ENCODE results near the gene OR13J1.
"Not testable (repeated sequence)": the region's sequence is repeated elsewhere in the genome, so short reads cannot be mapped to it uniquely, and the experiment has no call there.

Gene OR13J1, protein sequence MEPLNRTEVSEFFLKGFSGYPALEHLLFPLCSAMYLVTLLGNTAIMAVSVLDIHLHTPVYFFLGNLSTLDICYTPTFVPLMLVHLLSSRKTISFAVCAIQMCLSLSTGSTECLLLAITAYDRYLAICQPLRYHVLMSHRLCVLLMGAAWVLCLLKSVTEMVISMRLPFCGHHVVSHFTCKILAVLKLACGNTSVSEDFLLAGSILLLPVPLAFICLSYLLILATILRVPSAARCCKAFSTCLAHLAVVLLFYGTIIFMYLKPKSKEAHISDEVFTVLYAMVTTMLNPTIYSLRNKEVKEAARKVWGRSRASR

DNA sequence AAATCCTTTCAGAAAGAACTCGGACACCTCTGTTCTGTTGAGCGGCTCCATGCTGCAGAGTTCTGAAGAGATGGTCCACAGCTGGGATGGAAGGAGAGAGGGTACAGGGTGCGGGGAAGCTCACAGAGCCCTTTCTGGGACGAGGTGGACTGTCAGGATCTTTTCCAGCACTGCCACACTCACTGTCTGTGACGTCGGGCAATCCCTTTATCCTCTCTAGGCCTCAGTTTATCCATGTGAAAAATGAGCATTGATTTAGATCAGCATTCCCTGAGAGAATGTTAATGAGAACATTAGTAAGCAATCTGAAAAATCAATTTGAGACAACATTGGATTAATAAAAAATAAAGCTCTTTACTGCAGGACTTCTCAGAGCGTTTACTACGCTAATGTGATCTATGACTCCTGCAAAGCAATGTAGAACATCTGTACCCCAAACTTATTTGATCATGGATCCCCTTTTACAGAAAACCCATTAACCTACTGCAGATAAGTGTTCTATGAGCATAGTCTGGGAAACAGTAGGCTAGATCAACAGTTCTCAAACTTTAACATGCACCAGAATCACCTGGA, at the start of gene OR13J1:
Gene OR13J1, minus strand, starts transcription at position 51 of the 573 bp plus-strand sequence. Its CDS starts 0 bp downstream, at position 51.
- DNase-seq = no peak

DNA sequence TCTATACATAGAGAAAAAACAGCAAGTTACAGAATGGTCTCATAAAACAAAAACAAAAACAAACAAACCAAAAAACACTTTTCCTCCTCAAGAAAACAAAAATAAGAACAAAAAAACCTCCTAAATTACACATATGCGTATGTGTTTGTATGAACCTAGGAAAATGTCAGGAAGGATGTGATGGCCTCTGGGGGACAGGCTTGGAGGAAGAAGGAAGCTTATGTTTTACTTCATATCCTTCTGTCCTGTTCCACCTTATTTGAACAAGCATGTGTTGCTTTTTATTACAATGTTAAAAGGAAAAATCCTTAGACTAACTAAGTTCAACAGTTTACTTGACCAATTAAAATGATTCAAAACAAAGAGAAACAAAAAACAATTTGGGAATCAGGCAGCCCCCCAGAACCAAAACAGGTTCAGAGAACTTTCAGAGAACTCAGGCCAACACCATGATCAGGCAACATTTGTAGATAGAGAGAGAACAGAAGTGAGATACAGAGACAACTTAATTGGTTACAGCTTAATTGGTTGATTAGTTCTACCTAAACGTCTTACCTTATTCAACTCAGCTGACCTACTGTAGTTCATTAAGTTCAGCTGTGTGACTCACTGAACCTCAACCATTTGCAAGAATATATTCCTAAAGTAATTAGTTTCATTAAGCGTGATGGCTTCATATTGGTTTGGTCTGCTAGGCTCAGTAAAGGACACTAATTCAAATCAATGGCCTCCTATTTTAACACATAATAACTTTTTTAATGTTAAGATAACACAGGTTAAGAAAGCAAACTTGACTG, 49.2 kb upstream of the OR13J1 start:
- no peak for DNase-seq

DNA sequence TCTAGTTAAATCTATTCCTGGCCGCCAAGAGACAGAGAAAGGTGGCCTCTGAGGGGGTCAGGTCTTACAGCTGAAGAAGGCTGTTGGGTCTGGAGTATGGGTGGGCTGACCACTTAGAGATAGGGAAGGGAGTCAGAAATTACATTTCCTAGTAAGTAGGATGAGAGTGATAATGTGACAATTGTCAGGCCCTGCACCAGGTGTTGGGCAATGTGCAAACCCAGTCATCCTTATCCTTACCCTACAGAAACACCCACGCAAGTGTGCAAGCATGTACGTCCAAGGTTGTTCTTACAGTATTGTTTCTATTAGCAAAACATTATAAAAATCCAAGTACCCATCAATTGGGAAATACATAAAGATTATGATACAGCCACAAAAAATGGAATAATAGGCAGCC, 48.6 kb upstream of the OR13J1 start:
- no peak for DNase-seq

DNA sequence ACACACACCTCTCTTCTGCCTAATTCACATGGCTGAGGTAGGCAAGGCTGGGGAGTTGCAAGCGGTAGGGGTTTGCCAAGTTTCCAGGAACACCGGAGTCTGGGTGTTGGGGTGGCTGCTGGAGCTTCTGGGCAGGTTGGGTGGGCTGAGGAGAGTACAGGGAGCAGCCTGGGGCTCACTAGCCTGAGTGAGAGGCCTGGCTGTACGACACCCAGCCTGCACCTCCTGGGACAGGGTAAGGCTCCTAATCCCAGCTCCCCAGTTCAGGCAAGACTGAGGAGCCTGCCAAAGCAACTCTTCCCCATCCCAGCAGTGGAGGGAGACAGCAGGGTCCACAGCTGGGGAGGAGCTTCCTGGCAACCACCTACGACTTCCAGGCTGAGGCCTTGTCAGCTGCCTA, 47.1 kb upstream of the OR13J1 start:
- no peak for DNase-seq

DNA sequence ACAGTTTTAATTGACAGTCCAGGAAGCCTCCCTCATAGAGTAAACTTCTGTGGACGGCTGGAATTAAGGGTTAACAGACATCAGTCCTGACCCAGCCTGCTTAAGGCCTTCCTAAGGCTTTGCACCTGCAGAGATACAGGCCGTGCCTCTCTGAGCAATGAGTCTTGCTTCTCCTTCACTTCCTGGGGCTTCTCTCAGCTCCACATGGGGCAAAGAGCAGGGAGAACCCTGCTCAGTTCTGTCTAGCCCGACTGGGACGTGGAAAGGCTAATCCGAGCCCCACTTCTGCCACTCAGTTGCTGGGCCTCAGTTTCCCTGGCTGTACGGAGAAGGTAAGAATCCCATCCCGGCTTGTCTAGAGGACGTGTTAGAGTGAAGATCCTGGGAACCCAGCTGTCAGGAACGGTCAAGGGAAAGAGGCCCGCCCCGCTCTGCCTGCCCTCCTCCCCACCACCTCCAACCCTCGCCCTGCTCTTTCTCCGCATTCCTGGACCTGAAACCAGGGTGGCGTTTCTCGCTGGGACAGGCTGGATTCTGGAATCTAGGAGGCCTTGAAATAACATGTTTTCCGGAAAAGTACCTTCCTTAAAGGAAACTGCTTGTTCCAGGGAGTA, 45.6 kb upstream of the OR13J1 start:
- no peak for DNase-seq

DNA sequence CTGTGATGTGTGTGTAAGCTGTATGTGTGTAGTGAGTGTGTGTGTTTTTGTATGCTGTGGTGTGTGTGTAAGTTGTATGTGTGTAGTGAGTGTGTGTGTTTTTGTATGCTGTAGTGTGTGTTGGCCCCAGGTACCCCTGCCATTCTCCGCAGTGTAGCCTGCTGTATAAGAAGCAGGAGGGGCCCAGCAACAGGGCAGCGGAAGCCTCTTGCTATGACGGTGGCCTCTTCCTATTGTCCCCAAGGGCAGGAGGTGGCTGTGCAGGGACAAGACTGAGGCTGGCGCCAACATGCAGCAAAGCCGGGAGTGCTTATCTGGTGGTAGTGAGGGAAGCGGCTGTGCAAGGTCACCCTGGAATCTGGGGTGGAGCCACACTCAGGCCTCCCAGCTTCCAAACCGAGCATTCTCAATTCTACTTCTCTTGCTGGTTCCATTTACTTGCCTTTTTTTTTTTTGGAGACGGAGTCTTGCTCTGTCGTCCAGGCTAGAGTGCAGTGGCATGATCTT, 44.2 kb upstream of the OR13J1 start:
- peak; percentile 67 for DNase-seq

DNA sequence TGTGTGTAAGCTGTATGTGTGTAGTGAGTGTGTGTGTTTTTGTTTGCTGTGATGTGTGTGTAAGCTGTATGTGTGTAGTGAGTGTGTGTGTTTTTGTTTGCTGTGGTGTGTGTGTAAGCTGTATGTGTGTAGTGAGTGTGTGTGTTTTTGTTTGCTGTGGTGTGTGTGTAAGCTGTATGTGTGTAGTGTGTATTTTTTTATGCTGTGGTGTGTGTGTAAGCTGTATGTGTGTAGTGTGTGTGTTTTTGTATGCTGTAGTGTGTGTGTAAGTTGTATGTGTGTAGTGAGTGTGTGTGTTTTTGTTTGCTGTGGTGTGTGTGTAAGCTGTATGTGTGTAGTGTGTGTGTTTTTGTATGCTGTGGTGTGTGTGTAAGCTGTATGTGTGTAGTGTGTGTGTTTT, 43.2 kb upstream of the OR13J1 start:
- not testable (repeated sequence) for DNase-seq

DNA sequence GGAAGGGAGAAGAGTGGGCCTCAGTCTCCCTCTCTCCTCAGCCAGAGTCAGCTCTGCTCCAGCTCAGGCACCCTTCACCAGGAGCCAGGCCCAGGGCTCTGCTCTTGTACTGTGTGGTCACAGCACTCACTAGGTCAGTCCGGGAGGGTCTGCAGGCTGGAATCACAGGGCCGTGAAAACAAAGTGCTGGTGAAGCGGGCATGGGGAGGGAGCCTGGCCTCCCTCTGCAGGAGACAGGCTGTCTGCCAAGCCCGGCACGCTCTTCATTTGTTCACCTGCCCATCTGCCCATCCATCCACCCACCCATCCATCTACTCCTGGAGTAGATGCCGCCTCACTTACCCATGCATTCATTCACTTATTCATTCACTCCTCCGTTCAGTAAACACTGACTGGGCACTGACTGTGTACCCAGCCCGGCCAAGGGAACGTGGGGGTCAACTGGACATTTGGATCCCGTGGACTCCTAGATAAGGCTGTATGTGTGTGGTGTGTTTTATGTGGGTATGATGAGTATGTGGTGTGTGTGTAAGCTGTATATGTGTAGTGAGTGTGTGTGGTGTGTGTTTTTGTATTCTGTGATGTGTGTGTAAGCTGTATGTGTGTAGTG, 42.7 kb upstream of the OR13J1 start:
- no peak for DNase-seq

DNA sequence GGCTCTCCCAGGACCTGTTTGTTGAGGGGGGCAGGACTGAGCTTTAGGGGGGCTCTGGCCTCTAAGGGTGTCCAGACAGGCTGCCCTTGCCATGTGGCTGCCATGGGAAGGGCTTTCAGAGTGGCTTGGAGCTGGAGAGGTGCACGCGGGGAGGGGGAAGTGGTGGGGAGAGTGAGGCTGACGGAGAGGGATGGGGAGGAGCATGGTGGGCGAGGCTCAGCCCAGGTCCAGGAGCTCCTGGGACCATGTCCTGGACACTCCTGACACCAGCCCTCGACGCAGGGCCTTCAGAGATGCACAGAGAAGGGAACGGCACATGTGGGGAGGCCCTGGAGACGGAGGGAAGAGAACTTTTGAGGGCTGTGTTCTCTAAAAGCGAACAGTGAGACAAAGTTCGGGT, 41.5 kb upstream of the OR13J1 start:
- no peak for DNase-seq

DNA sequence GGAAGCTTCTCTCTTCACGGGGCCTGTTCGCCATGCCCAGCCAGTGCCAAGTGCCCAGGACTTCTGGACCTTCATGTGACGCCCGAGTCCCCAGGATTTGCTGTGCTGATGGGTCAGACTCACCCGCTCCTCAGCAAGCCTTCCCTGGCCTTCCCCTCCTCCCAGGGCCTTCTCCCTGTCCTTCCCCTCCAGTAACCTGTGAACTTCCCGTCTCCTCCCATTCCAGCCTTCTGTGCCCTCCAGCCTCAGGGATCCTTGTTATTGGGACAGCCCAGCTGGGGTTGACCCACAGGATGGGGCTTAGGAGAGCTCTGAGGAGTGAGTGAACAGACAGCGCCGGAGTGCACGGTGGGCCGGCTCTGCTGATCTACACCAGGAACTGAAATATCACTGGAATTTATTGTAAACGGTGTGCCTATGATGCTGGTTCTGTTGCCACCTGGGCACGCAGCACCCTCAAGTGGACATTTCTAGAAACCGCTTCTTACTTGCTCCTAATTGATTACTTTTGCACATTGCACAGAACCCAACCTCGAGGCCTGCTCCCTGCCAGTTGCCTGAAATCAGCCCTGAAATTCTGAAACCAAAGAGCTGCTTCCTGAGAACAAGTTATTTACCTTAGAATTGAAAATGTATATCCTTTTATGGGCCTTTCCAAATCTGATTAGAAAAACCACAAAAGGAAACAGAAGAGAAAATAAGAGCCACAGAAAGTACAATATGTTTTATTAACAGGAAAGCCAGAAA, 40.6 kb upstream of the OR13J1 start:
- peak; percentile 31 for DNase-seq

DNA sequence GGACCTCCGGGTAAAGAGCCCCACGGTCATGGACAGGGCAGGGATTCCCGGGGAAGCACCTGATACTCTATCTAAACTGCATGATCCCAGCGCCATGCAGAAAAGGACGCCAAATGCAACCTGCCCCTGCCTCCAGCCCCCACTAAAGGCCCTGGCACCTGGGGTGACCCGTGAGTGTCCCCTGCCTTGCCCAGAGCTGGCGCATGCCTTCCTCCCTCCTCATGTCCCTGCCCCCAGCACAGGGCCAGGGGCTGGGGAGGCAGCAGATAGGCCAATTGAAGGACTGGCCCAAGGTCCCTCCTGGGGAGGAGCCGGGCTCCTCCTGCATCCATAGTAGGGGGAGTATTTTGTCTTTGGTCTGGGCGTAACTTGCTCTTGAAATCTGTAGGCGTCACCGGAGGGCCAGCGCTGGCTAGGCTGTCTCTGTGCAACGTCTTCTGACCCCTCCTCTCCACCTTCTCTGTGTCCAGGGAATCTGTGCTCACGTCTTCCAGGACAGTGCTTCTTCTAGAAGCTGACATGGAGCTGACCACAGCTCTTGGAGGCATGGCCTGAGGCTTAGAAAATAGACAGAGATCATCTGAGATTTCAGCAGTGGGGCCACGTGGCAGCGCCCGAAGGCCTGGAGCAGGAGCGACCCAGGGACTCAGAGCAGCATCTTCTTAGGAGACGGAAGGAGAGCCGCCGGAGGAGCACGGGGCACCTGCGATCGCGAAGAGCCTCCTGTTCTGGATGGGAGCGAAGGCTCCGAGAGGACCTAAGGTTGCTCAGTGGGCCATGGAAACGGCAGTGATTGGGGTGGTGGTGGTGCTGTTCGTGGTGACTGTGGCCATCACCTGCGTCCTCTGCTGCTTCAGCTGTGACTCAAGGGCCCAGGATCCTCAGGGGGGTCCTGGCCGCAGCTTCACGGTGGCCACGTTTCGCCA, 39.7 kb upstream of the OR13J1 start:
- DNase-seq = no peak

DNA sequence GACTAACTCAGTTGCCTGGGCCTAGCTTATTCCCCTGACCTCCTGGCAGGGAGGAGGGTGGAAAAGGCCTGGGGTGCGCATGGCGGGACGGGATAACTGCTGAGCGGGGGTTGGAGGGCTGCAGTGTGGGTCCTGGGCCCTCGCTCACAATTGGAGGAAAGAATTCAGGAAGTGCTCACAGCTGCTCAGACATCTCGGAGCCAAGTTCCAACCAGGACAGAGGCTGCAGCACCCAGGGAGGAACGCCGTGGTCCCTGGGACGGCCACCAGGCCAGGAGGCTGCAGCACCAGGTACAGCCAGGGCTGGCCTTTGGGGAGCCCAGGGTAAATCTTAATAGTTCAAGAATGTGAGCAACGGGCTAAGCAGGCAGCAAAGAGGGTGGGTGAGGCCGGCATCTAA, 39.1 kb upstream of the OR13J1 start, which contains the start of gene SPAAR:
Gene SPAAR, plus strand, starts transcription at position 217 of the 400 bp plus-strand sequence. CDS start 974 bp downstream, outside the sequence.
- no peak for DNase-seq

DNA sequence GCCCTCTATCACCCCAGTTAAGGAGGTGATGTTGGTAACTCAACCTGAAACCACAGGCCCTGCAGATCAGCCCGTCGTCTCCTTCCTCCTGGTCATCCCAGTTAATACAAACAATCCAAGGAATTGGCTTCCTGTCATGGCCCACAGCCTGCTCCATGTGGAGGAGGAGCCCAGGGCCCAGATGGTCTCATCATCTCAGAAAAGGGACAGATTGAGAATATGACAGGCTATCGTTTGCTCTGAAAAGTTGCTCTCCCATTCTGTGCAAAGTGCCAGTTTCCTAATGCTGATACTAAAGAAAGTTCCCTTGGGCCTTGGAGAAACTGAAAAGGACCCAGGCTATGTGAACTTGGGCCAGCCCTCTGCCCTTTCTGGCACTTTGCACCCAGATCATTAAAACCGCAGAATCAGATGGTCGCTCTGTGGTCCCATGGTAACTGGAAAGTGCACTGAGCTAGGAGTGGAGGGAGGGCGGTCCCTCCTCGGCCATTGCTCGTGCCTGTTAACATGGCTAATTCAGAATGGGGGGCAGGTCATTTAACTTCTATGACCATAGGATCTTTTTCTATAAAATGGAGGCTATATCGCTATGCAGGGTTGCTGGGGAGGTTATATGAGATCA, 38.4 kb upstream of the OR13J1 start:
- peak; percentile 66 for DNase-seq

DNA sequence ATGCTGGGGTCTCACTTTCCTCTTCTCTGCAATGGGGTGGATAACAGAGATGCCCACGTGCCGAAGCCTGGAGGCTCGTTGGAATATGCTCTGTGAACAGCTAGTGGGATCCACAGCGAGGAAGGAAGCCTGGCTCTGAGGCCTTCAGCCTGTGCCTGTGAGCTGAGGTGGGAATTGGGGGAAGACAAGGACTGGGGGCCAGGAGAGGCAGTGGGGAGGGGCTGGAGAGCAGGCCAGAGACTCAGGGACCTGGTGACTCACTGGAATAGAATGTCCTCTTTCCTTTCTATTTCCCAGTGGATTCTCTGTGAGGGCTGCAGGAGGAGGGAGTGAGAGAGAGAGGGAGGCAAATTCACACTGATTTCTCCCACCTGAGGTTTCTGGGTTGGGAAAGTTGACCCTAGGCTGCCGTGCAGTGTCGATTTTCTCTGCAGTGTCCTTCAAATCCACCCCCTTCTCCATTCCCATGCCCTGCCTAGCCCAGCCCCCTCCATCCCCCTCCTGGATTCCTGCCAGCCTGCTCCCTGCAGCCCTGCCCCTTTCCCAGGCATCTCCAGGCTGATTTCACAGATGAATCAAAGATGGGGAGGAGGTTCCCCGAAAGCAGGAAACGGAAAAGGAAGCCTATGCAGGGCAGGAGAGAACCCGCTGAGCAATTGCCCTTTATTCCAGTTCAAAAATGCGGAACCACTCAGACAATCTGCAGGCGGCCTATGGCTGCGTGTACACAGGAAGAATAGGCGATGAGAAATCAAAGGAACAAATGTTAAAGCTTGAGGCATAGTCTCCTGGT, 37.7 kb upstream of the OR13J1 start:
- DNase-seq = peak; percentile 85

DNA sequence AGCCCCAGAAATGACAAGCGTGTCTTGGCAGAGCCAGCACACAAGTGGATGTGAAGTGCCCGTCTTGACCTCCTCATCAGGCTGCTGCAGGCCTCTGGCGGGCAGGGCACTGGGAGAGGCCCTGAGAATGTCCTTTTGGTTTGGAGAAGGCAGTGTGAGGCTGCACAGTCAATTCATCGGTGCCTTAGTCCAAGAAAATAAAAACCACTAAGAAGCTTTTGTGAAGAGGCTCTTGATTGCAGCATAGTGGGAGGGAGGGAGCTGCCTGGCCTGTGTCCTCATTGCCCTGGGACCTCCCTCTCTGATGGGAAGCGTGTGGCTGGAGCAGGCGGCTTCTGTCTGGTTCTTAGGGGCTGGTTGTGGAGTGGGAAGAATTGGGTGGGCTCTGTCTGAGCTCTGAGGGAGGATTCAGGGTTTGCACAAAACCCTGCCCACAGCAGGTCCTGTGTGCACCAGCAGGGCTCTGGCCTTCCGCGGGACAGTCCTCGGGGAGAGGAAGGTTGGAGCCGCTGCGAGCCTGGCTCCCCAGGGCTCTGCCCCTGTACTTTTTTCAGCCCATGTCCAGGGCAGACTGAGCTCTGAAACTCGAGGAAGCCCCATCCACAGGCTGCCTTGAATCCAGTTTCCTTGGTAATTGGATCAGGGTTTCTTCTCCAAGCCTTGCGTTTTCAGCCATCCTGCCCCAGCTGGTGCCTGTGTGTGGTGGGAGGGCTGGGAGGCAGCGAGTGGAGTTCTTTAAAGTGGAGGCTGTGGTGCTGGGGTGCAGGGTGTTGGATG, 36.9 kb upstream of the OR13J1 start:
- DNase-seq = peak; percentile 72

DNA sequence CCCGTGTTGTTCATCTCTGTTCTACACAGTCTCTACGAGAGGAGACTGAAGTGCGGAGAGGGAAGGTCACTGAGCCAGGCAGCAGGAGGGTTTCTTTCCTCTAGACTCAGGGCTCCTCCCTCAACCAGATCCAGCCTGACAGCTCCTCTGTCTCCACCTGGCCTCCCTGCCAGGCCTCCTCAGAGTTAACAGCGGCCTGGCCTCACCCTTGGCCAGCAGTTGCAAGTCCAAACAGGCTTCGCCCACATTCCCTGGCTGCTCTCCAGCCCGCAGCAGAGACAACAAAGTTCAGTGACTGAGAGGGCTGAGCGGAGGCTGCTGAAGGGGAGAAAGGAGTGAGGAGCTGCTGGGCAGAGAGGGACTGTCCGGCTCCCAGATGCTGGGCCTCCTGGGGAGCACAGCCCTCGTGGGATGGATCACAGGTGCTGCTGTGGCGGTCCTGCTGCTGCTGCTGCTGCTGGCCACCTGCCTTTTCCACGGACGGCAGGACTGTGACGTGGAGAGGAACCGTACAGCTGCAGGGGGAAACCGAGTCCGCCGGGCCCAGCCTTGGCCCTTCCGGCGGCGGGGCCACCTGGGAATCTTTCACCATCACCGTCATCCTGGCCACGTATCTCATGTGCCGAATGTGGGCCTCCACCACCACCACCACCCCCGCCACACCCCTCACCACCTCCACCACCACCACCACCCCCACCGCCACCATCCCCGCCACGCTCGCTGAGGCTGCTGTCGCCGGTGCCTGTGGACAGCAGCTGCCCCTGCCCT, 35.9 kb upstream of the OR13J1 start, which contains the start of gene HRCT1:
Gene HRCT1, plus strand, starts transcription at position 291 of the 768 bp plus-strand sequence. Its CDS starts 86 bp downstream, at position 377.
- peak; percentile 94 for DNase-seq

DNA sequence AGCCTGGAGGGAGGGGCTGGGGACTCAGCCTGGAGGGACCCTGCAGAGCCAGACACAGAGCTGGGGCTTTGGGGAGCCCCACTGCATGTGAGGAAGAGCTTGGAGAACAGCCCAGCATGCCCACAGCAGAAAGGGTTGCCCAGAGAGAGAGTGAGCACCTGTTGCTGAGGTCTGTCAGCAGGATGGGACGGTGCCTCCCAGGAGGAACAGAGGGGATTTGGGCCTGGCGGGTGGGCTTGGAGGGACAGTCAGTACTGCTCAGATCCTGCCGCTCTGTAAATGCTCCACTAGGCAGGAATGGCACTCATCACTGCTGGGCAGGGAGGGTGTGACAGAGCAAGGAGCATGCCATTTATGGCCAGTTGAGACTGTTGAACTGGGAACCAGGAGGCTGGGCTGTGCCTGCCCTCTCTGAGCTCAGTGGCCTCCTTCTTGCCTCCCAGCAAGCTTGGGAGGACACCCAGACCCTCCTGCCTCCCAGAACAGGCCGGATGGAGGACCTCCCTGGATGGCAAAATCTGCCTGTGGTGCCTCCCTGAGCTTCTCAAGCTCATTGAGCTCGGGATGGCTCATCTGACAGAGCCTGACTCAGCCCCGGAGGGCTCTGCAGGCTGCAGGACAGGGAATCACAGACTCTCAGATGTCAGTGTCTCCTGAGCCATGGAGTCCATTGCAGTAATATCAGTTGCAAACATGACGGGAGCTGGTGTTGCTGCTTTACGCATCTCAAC, 35.0 kb upstream of the OR13J1 start:
- DNase-seq = peak; percentile 36
